GM18499 (cell line): ENCODE data around the gene STEAP4.

Experiments
- ATAC-seq: cut with Tn5 transposase; IDR thresholded peaks from one replicate; pipeline ENCODE4 v1.9.1; 2021; ENCODE audit warnings: moderate number of reproducible peaks; ENCODE audit not compliant: insufficient read depth, unreplicated experiment

STEAP4 gene

GRCh38 chr7:88226886-88227516, 79.7 kb downstream of the STEAP4 start:
- no peak for ATAC-seq

GRCh38 chr7:88226201-88226600, 80.5 kb downstream of the STEAP4 start:
- ATAC-seq, result no peak

- ATAC-seq, result no peak
Measured at GRCh38 chr7:88224601-88225275, 82.0 kb downstream of the STEAP4 start.

GRCh38 chr7:88223265-88223664, 83.4 kb downstream of the STEAP4 start:
- ATAC-seq, result no peak
